ENCODE results near the gene HPN.
"Not testable (repeated sequence)": the region's sequence is repeated elsewhere in the genome, so short reads cannot be mapped to it uniquely, and the experiment has no call there.

HPN gene

GRCh38 chr19:35041548-35042055, at the start of gene HPN:
TSS of gene HPN (plus strand) at chr19:35041721. CDS start at chr19:35042507, 786 bp downstream.
- peak; percentile 19 for DNase-seq

- not testable (repeated sequence) for DNase-seq
Observed at GRCh38 chr19:34992582-34992981, 48.9 kb upstream of the HPN start.

GRCh38 chr19:34994286-34994642, 47.3 kb upstream of the HPN start:
- DNase-seq: no peak

- DNase-seq: peak; percentile 58
Observed at GRCh38 chr19:34994643-34995541, 46.6 kb upstream of the HPN start.

GRCh38 chr19:34995551-34995950, 46.0 kb upstream of the HPN start:
- no peak for DNase-seq

- DNase-seq: no peak
Observed at GRCh38 chr19:34997071-34997617, 44.4 kb upstream of the HPN start.

- DNase-seq: not testable (repeated sequence)
Observed at GRCh38 chr19:34998224-34998623, 43.3 kb upstream of the HPN start.

GRCh38 chr19:34998777-34999497, 42.6 kb upstream of the HPN start:
- DNase-seq: no peak

GRCh38 chr19:34999498-35000337, 41.8 kb upstream of the HPN start, which contains the start of gene GRAMD1A:
TSS of gene GRAMD1A (plus strand) at chr19:35000323. CDS start at chr19:35000479, 156 bp downstream.
- peak; percentile 68 for DNase-seq

- no peak for DNase-seq
Observed at GRCh38 chr19:35000338-35000646, 41.2 kb upstream of the HPN start.

- DNase-seq: peak; percentile 82
Observed at GRCh38 chr19:35000647-35001501, 40.6 kb upstream of the HPN start.

GRCh38 chr19:35002037-35002535, 39.4 kb upstream of the HPN start:
- no peak for DNase-seq

GRCh38 chr19:35004517-35005255, 36.8 kb upstream of the HPN start:
- DNase-seq: no peak

- DNase-seq: no peak
Observed at GRCh38 chr19:35005256-35005977, 36.1 kb upstream of the HPN start.

GRCh38 chr19:35006007-35006341, 35.5 kb upstream of the HPN start:
- DNase-seq: not testable (repeated sequence)

- DNase-seq: no peak
Observed at GRCh38 chr19:35006342-35006998, 35.1 kb upstream of the HPN start.

GRCh38 chr19:35006999-35007365, 34.5 kb upstream of the HPN start:
- DNase-seq: no peak

- DNase-seq: not testable (repeated sequence)
Observed at GRCh38 chr19:35007427-35007826, 34.1 kb upstream of the HPN start.

GRCh38 chr19:35008891-35009341, 32.6 kb upstream of the HPN start:
- DNase-seq: no peak
